Osteocyte (in vitro differentiated cells): Measurements from ENCODE around the gene MOB3B. TPM values are rescaled to one million over a fixed set of nuclear protein-coding genes. Genes with fewer than 3 reads are reported as not detected.

Experiments used
- DNase-seq: peaks from one replicate; pipeline ENCODE4 v3.0.0; 2021; ENCODE audit warnings: mixed read lengths; ENCODE audit not compliant: unreplicated experiment; ENCODE audit errors: extremely low spot score
- H3K27ac Mint-ChIP-seq: one replicate; pipeline ENCODE4 v1.8.0; 2021; ENCODE audit warnings: mild to moderate bottlenecking, mixed read lengths; ENCODE audit not compliant: unreplicated experiment
- H3K27me3 Mint-ChIP-seq: one replicate; pipeline ENCODE4 v1.8.0; 2021; ENCODE audit warnings: mixed read lengths; ENCODE audit not compliant: unreplicated experiment
- H3K36me3 Mint-ChIP-seq: one replicate; pipeline ENCODE4 v1.8.0; 2021; ENCODE audit warnings: mixed read lengths; ENCODE audit not compliant: unreplicated experiment
- H3K4me1 Mint-ChIP-seq: one replicate; pipeline ENCODE4 v1.8.0; 2021; ENCODE audit warnings: mixed read lengths; ENCODE audit not compliant: unreplicated experiment
- H3K4me3 Mint-ChIP-seq: one replicate; pipeline ENCODE4 v1.8.0; 2021; ENCODE audit warnings: mild to moderate bottlenecking, moderate library complexity, mixed read lengths; ENCODE audit not compliant: unreplicated experiment
- H3K9me3 Mint-ChIP-seq: one replicate; pipeline ENCODE4 v1.8.0; 2021; ENCODE audit warnings: mixed read lengths; ENCODE audit not compliant: unreplicated experiment
- total RNA-seq: library from RNA; stranded (reverse); gene quantifications from 2 replicates; pipeline ENCODE4 v1.2.1, GENCODE V29; 2021
- TF ChIP-seq, protein P1 (sequence below): fragments of 200-600 bp; sonication (generic); IDR thresholded peaks from 2 replicates; pipeline ENCODE4 v1.5.0; 2021; ENCODE audit warnings: antibody characterized with exemption, mild to moderate bottlenecking, moderate library complexity

Gene MOB3B
- total RNA-seq, 1 donor from 2014 or later: 7.6 TPM

DNA sequence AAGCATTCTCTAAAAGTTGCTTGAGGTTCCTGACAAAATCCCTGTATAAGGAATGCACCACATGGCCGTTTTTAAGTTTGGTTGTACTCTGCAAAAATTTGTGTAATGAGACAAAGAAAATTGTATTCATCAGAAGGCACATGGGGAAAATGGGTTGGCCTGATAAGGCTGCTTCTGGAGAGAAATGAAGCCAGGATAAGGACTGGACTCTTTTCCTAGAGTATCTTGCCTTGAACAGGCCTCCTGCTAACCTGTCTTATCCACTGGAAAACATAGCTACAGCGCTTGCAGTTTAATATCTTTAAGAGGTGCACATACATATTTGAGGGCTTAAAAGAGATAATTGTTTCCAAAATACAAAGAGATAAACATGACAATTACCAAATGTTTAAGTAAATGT lies 46.9 kb downstream of the MOB3B start:
- Mint-ChIP-seq H3K4me3 (no peak overlapping the region), H3K4me1 (peaks cover 5% of the 10 kb centered on the region), H3K27me3 (peaks cover 6% of the 10 kb centered on the region), H3K36me3 (peaks cover 8% of the 10 kb centered on the region), H3K9me3 (peaks cover 6% of the 10 kb centered on the region), H3K27ac (no peak overlapping the region)
- no peak for DNase-seq
- TF ChIP-seq, protein P1, sequence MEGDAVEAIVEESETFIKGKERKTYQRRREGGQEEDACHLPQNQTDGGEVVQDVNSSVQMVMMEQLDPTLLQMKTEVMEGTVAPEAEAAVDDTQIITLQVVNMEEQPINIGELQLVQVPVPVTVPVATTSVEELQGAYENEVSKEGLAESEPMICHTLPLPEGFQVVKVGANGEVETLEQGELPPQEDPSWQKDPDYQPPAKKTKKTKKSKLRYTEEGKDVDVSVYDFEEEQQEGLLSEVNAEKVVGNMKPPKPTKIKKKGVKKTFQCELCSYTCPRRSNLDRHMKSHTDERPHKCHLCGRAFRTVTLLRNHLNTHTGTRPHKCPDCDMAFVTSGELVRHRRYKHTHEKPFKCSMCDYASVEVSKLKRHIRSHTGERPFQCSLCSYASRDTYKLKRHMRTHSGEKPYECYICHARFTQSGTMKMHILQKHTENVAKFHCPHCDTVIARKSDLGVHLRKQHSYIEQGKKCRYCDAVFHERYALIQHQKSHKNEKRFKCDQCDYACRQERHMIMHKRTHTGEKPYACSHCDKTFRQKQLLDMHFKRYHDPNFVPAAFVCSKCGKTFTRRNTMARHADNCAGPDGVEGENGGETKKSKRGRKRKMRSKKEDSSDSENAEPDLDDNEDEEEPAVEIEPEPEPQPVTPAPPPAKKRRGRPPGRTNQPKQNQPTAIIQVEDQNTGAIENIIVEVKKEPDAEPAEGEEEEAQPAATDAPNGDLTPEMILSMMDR: no peak

DNA sequence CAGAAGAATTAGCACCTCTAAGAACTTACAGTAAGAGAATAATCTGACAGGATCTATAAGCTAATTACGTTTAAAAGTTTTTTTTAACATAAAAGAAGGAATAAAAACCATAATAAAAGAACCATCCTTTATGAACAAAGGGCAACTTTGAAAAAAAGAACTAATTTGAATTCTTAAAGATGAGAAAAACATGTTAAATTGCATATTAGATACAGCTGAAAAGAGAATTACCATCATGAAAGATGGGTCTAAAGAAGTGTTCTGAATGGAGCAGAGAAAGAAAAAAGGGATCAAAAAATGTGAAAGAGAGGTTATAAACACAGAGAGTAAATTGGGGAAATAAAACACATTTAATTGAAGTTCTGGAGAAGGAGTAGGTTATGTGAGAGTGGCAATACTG lies 51.3 kb downstream of the MOB3B start:
- Mint-ChIP-seq H3K4me3 (no peak overlapping the region), H3K36me3 (peaks cover 9% of the 10 kb centered on the region), H3K27ac (no peak overlapping the region), H3K27me3 (no peaks in the 10 kb centered on the region), H3K9me3 (peaks cover 6% of the 10 kb centered on the region), H3K4me1 (peaks cover 11% of the 10 kb centered on the region)
- TF ChIP-seq, protein P1: no peak
- DNase-seq: no peak

DNA sequence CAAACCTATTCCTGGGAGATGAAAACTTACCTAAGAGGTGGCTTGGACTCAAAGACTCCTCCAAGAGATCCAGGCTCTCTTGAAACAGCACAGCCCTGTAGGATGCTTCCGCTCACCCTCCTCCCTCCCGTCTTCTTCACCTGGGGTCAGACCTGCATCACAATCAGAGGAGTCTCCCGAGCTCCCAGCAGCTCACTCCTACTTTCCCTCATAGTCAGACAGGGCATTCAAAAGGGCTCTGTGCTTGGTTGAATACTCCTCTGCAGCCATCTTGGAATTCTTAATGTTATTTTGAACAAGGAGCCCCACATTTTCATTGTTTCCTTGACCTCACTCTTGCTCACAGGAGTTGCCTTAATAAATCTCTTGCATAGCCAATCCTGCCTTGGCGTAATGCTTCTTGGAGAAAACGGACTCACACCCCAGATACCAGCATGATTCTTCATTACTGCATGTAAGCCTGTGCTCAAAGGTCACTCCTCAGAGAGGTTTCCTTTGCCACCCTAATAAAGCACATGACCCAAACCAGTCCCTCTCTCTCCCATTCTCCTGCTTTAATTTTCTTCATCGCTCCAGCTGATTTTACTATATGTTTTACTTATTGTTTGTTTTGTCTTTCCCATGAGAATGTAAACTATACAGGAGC lies 52.6 kb downstream of the MOB3B start:
- no peak overlapping the region for H3K27ac Mint-ChIP-seq
- H3K27me3 Mint-ChIP-seq: no peaks in the 10 kb centered on the region
- H3K4me1 Mint-ChIP-seq: peaks cover 24% of the 10 kb centered on the region
- peaks cover 9% of the 10 kb centered on the region for H3K36me3 Mint-ChIP-seq
- H3K9me3 Mint-ChIP-seq: peaks cover 6% of the 10 kb centered on the region
- H3K4me3 Mint-ChIP-seq: no peak overlapping the region
- no peak for DNase-seq
- TF ChIP-seq, protein P1: no peak

DNA sequence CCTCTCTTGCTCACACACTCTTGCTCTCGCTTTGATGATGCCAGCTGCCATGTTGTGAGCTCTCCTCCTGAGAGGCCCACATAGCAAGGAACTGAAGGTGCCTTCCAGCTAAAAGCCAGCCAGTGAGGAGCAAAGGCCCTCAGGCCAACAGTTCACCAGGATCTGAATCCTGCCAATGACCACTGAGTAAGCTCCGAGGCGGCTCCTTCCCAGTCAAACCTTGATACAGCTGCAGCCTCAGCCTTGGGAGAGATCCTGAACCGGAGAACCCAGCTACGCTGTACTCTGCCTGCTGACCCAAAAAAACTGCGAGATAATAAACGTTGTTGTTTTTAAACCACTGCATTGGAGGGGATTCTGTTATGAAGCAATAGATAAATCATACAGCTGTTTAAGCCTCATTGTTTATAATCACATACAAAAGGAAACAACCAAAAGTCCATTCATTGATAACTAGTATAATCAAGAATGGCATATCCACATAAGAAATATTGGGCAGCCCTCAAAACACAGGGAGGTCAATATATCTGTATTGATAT lies 54.5 kb downstream of the MOB3B start:
- Mint-ChIP-seq H3K27ac (no peak overlapping the region), H3K36me3 (peaks cover 12% of the 10 kb centered on the region), H3K27me3 (peaks cover 2% of the 10 kb centered on the region), H3K4me1 (peaks cover 38% of the 10 kb centered on the region), H3K9me3 (peaks cover 6% of the 10 kb centered on the region), H3K4me3 (no peak overlapping the region)
- TF ChIP-seq, protein P1: no peak
- DNase-seq: no peak

DNA sequence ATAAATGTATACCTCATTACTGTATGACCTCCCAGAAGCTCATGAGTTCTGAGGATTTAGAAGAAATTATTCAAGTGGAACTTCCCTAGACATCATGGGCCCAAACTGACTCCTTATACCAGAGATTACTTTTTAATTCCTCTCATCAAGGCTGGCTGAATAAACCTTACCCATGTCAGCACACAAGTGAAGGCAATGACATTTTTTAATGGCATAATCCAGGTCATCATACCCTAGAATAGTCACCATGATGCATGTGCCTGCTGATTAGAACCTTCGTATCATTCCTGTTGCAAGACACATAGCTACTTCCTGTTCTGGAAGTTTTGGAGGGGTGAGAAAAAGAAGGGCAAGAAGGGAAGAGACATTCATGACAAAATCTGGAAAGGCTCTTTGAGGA lies 55.3 kb downstream of the MOB3B start:
- Mint-ChIP-seq H3K27ac (no peak overlapping the region), H3K9me3 (peaks cover 6% of the 10 kb centered on the region), H3K27me3 (peaks cover 2% of the 10 kb centered on the region), H3K4me1 (peaks cover 40% of the 10 kb centered on the region), H3K4me3 (no peak overlapping the region), H3K36me3 (peaks cover 11% of the 10 kb centered on the region)
- TF ChIP-seq, protein P1: no peak
- no peak for DNase-seq
